Cerebellar nuclear complex (tissue), 1 donor: ENCODE measurements around the gene PCDHGA5.
"Not testable (repeated sequence)": the region's sequence is repeated elsewhere in the genome, so short reads cannot be mapped to it uniquely, and the experiment has no call there.

Source experiments
- DNase-seq, 2 experiments: peaks; one replicate each; lab custom pipeline; 2025; lab: John Stamatoyannopoulos, UW

The PCDHGA5 gene

DNA sequence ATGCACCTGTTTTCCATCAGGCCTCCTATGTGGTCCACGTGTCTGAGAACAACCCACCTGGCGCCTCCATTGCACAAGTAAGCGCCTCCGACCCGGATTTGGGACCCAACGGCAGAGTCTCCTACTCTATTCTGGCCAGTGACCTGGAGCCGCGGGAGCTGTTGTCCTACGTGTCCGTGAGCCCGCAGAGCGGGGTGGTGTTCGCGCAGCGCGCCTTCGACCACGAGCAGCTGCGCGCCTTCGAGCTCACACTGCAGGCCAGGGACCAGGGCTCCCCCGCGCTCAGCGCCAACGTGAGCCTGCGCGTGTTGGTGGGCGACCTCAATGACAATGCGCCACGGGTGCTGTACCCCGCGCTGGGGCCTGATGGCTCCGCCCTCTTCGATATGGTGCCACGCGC lies 12.4 kb upstream of the PCDHGA5 start:
- DNase-seq, result no peak

DNA sequence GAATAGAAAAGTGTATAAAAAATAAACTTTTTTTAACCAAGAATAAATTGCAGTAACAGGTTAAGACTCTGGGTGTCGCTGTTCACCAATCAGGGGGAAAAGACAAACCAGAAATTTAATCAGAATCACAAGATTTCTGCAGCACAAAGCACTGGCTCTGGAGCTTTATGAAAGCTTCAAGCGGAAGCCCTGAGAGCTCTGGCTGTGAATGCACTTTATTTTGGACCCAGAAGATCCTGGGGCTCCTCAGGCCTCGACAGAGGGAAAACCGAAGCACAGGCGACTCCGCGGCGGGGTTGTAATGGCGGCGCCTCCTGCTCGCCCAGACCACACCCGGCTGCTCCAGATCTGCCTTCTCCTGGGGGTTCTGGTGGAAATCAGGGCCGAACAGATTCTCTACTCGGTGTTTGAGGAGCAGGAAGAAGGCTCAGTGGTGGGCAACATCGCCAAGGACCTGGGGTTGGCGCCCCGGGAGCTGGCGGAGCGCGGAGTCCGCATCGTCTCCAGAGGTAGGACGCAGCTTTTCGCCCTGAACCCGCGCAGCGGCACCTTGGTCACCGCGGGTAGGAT lies 9.0 kb upstream of the PCDHGA5 start, which contains the start of gene PCDHGA4:
TSS of gene PCDHGA4 (plus strand) at position 122 of the 570 bp plus-strand sequence. CDS start at position 209, 87 bp downstream.
- no peak for DNase-seq

GRCh38 chr5:141355641-141356040 lies 8.3 kb upstream of the PCDHGA5 start:
- no peak for DNase-seq

DNA sequence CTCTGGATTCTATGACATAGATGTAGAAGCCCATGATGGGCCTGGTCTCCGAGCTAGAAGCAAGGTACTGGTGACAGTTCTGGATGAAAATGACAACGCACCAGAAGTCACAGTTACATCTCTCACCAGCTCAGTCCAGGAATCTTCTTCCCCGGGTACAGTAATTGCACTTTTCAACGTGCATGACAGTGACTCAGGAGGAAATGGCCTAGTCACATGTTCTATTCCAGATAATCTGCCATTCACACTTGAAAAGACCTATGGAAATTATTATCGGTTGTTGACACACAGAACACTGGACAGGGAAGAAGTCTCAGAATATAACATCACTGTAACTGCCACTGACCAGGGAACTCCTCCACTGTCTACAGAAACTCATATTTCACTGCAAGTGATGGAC lies 7.8 kb upstream of the PCDHGA5 start:
- DNase-seq, result no peak

DNA sequence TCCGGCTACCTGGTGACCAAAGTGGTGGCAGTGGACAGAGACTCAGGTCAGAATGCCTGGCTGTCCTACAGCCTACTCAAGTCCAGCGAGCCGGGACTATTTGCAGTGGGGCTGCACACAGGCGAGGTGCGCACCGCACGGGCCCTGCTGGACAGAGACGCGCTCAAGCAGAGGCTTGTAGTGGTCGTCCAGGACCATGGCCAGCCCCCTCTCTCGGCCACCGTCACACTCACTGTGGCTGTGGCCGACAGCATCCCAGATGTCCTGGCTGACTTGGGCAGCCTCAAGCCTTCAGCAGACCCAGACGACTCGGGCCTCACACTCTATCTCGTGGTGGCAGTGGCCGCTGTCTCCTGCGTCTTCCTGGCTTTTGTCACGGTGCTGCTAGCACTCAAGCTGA lies 7.0 kb upstream of the PCDHGA5 start:
- no peak for DNase-seq

GRCh38 chr5:141359790-141360426 lies 4.1 kb upstream of the PCDHGA5 start, which contains the start of gene PCDHGB2:
TSS of gene PCDHGB2 (plus strand) at chr5:141359994. CDS start at chr5:141360136, 142 bp downstream.
- DNase-seq, result no peak

- DNase-seq, result no peak
Measured at GRCh38 chr5:141360685-141361084, 3.3 kb upstream of the PCDHGA5 start.

GRCh38 chr5:141362719-141363118 lies 1.2 kb upstream of the PCDHGA5 start:
- no peak for DNase-seq

- DNase-seq, result no peak
Measured at GRCh38 chr5:141366016-141366896, 2.3 kb downstream of the PCDHGA5 start.

DNA sequence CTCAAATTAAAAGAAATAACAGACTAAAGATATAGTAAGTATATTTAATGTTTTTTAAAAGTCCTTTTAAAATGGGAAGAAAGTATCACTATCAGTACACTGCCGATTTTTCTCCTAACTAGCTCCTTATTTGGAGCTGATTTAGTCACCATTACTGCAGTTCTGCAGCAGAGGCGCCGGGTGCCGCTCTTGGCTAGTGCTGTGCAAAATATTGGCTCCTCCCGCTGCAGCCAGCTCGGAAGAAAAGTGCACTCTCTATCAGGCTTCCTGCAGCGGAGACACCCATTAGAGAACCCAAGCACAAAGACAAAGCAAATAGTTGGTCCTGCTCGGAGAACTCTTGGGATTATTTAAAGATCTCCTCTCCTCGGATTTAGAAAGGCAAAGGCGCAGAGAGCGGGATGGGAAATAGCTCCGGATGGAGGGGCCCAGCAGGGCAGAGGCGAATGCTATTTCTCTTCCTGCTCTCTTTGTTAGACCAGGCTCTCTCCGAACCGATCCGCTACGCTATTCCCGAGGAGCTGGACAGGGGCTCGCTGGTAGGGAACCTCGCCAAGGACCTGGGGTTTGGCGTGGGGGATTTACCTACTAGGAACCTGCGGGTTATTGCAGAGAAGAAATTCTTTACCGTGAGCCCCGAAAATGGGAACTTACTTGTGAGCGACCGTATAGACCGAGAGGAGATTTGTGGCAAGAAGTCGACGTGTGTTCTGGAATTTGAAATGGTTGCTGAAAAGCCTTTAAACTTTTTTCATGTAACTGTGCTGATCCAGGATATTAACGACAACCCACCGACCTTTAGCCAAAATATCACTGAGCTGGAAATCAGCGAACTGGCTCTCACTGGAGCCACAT lies 6.3 kb downstream of the PCDHGA5 start, which contains the start of gene PCDHGB3:
TSS of gene PCDHGB3 (plus strand) at position 249 of the 855 bp plus-strand sequence. CDS start at position 402, 153 bp downstream.
- DNase-seq, result no peak

GRCh38 chr5:141371572-141372475 lies 7.9 kb downstream of the PCDHGA5 start:
- DNase-seq, result no peak

- DNase-seq, result no peak
Measured at GRCh38 chr5:141373673-141374317, 9.8 kb downstream of the PCDHGA5 start, which contains the start of gene PCDHGA6. TSS of gene PCDHGA6 (plus strand) at chr5:141373891. CDS start at chr5:141374084, 193 bp downstream.

GRCh38 chr5:141374627-141375026 lies 10.7 kb downstream of the PCDHGA5 start:
- DNase-seq, result no peak

- DNase-seq, result not testable (repeated sequence)
Measured at GRCh38 chr5:141375444-141376155, 11.6 kb downstream of the PCDHGA5 start.

GRCh38 chr5:141382469-141383294 lies 18.7 kb downstream of the PCDHGA5 start, which contains the start of gene PCDHGA7:
TSS of gene PCDHGA7 (plus strand) at chr5:141382742. CDS start at chr5:141382900, 158 bp downstream.
- no peak for DNase-seq

DNA sequence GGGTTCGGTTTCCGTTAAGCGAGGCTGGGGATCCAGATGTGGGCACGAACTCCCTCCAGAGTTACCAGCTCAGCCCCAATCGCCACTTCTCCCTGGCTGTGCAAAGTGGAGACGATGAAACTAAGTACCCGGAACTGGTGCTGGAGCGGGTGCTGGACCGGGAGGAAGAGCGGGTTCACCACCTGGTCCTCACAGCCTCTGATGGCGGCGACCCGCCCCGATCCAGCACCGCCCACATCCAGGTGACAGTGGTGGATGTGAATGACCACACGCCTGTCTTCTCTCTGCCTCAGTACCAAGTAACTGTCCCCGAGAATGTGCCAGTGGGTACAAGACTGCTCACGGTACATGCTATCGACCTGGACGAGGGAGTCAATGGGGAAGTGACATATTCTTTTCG lies 19.4 kb downstream of the PCDHGA5 start:
- no peak for DNase-seq

DNA sequence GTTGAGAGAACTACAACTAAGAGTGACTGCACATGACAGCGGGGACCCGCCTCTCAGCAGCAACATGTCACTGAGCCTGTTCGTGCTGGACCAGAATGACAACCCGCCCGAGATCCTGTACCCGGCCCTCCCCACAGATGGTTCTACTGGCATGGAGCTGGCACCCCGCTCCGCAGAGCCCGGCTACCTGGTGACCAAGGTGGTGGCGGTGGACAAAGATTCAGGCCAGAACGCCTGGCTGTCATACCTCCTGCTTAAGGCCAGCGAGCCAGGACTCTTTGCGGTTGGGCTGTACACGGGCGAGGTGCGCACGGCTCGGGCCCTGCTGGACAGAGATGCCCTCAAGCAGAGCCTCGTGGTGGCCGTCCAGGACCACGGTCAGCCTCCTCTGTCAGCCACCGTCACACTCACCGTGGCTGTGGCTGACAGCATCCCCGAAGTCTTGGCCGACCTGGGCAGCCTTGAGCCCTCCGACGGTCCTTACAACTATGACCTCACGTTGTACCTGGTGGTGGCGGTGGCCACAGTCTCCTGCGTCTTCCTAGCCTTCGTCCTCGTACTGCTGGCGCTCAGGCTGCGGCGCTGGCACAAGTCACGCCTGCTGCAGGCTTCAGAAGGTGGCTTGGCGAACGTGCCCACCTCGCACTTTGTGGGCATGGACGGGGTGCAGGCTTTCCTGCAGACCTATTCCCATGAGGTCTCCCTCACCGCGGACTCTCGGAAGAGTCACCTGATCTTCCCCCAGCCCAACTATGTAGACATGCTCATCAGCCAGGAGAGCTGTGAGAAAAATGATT lies 20.7 kb downstream of the PCDHGA5 start:
- no peak for DNase-seq
